Panc1 (cell line): ENCODE data around the gene IL16. TPM values are rescaled to one million over a fixed set of nuclear protein-coding genes. Genes with fewer than 3 reads are reported as not detected.
A peak's percentile ranks its signal among the peaks of the same experiment; 100 is the strongest.

ENCODE experiments used
- ATAC-seq: fragments of 200-7000 bp; cut with Tn5 transposase; 2 replicates; pipeline ENCODE4 v1.9.1; 2020; ENCODE audit warnings: mild to moderate bottlenecking, moderate library complexity
- BruUV-seq: library from RNA; stranded (reverse); fragments of 400-500 nt; replicated peaks from 2 replicates; lab custom pipeline; 2021; lab: Mats Ljungman, UMichigan
- CTCF ChIA-PET: fragments of 300-600 bp; sonication (Branson Sonifier 250); formaldehyde crosslinking; loops from one replicate; lab custom pipeline; 2022; ENCODE audit warnings: antibody characterized with exemption; lab: Charles Lee
- POLR2A ChIA-PET: fragments of 300-600 bp; sonication (Branson Sonifier 250); formaldehyde crosslinking; loops from one replicate; lab custom pipeline; 2022; ENCODE audit warnings: antibody characterized with exemption; lab: Charles Lee
- DNase-seq: peaks from one replicate; pipeline ENCODE4 v3.0.0-alpha.2; 2010; ENCODE audit warnings: low read depth, low spot score
- H3K27ac ChIP-seq: 2 replicates; pipeline ENCODE4 v1.5.1; 2011; ENCODE audit warnings: mild to moderate bottlenecking, low read length, inconsistent platforms
- H3K27me3 ChIP-seq: fragments of 200-500 bp; sonication (Bioruptor generic); 2 replicates; pipeline ENCODE4 v1.6.0; 2014; ENCODE audit warnings: low read length, inconsistent platforms; ENCODE audit not compliant: control insufficient read depth, insufficient read depth
- H3K36me3 ChIP-seq: fragments of 200-500 bp; sonication (Bioruptor generic); 2 replicates; pipeline ENCODE4 v1.5.1; 2014; ENCODE audit warnings: inconsistent platforms, mild to moderate bottlenecking, low read length, moderate library complexity; ENCODE audit not compliant: control insufficient read depth, insufficient read depth
- H3K4me1 ChIP-seq: 2 replicates; pipeline ENCODE4 v1.5.1; 2011; ENCODE audit warnings: inconsistent platforms, mild to moderate bottlenecking, low read length, moderate library complexity; ENCODE audit not compliant: control insufficient read depth, insufficient read depth
- H3K4me3 ChIP-seq, 2 experiments: 2 replicates each; pipeline ENCODE4 v1.5.1; 2011 to 2012; ENCODE audit warnings: low read depth in 2 of 2, low read length in 2 of 2, mild to moderate bottlenecking in 2 of 2, inconsistent platforms in 1 of 2, moderate library complexity in 1 of 2
- H3K9me3 ChIP-seq: fragments of 200-500 bp; sonication (Bioruptor generic); 2 replicates; pipeline ENCODE4 v1.5.1; 2014; ENCODE audit warnings: low read depth, mild to moderate bottlenecking, inconsistent platforms, low read length, moderate library complexity; ENCODE audit not compliant: control insufficient read depth, insufficient read depth
- CTCF ChIP-seq: fragments of 450-650 bp; IDR thresholded peaks from 2 replicates; pipeline ENCODE4 v1.5.1; 2017; ENCODE audit warnings: mild to moderate bottlenecking
- POLR2AphosphoS5 ChIP-seq: IDR thresholded peaks from 2 replicates; pipeline ENCODE4 v1.6.1; 2012; ENCODE audit warnings: mild to moderate bottlenecking, low read depth, low read length, moderate library complexity
- REST ChIP-seq, 2 experiments: IDR thresholded peaks; 2 replicates each; pipeline ENCODE4 v1.6.1; 2011 to 2012; ENCODE audit warnings: low read depth in 2 of 2, control low read depth in 1 of 2, low read length in 1 of 2, mild to moderate bottlenecking in 1 of 2, moderate library complexity in 1 of 2; ENCODE audit not compliant: insufficient read depth in 1 of 2
- SIN3A ChIP-seq: IDR thresholded peaks from 2 replicates; pipeline ENCODE4 v1.6.1; 2012; ENCODE audit warnings: low read depth, mild to moderate bottlenecking, low read length, moderate library complexity, borderline replicate concordance; ENCODE audit not compliant: insufficient read depth
- TCF7L2 ChIP-seq: IDR thresholded peaks from 2 replicates; pipeline ENCODE4 v1.6.1; 2011; ENCODE audit warnings: mild to moderate bottlenecking, low read depth, low read length, inconsistent platforms
- in situ Hi-C: cut with HindIII; loops from 2 replicates; pipeline ENCODE4 v1.10.0; 2016; ENCODE audit warnings: low sequenced_read_pairs, low pct_unique_long_range_greater_than_20kb
- intact Hi-C: fragments of 100-400 bp; cut with micrococcal nuclease; formaldehyde crosslinking; loops from one replicate; pipeline ENCODE4 v1.10.0; 2022; ENCODE audit not compliant: unreplicated experiment
- total RNA-seq: library from RNA; stranded (reverse); gene quantifications from one replicate; pipeline ENCODE4 v1.2.1, GENCODE V29; 2021; ENCODE audit not compliant: unreplicated experiment

IL16 gene
- total RNA-seq, 1 experiment from 2014 or later = 1.0 TPM

- Histone ChIP-seq H3K27me3 (no peaks in the 10 kb centered on the region), H3K4me1 (no peaks in the 10 kb centered on the region), H3K27ac (no peak overlapping the region), H3K9me3 (no peaks in the 10 kb centered on the region), H3K4me3 (no peak overlapping the region), H3K36me3 (no peaks in the 10 kb centered on the region)
- in situ Hi-C loops = no loop called here
- ChIA-PET CTCF (interaction anchor here (0.6 kb wide), 1 partner anchor 853 kb away, joined by 4 read pairs; no protein-coding TSS in a partner anchor), POLR2A (no interaction called here)
- no peak for TF ChIP-seq CTCF
- TF ChIP-seq POLR2AphosphoS5 = no peak
- no peak for TF ChIP-seq REST (IDR thresholded peaks at IDR 0.05; ENCODE audit: insufficient read depth in 1 of 2, low read depth in 2 of 2, low read length in 1 of 2)
- no peak for TF ChIP-seq TCF7L2
- TF ChIP-seq SIN3A = no peak
- intact Hi-C loops = no loop called here
- ATAC-seq = no peak; the same call in 1 of the 2 replicates
- DNase-seq = no peak
- BruUV-seq = no TSS peak
Observed at GRCh38 chr15:81161851-81162250, 34.8 kb upstream of the IL16 start.

- Histone ChIP-seq H3K4me3 (no peak overlapping the region), H3K27me3 (no peaks in the 10 kb centered on the region), H3K4me1 (no peaks in the 10 kb centered on the region), H3K36me3 (no peaks in the 10 kb centered on the region), H3K27ac (no peak overlapping the region), H3K9me3 (no peaks in the 10 kb centered on the region)
- intact Hi-C loops (no loop called here), in situ Hi-C loops (no loop called here)
- BruUV-seq = no TSS peak
- DNase-seq (no peak), ATAC-seq (peak; percentile 90)
- POLR2A ChIA-PET = interaction anchor here (0.5 kb wide), 1 partner anchor 62 kb away, joined by 3 read pairs; no protein-coding TSS in a partner anchor
- CTCF ChIA-PET = interaction anchor here (0.9 to 1.2 kb wide), 2 partner anchors 8 to 102 kb away, joined by 4 to 5 read pairs; no protein-coding TSS in a partner anchor
- TF ChIP-seq TCF7L2 (no peak), CTCF (peak; percentile 33), REST (IDR thresholded peaks at IDR 0.05; ENCODE audit: insufficient read depth in 1 of 2, low read depth in 2 of 2, low read length in 1 of 2) (no peak), POLR2AphosphoS5 (no peak)
Observed at GRCh38 chr15:81163961-81164800, 32.5 kb upstream of the IL16 start.
